Activated naive CD8-positive, alpha-beta T cell (primary cell): ENCODE results near the gene PPP2R5D.
"Not testable (repeated sequence)": the region's sequence is repeated elsewhere in the genome, so short reads cannot be mapped to it uniquely, and the experiment has no call there.

Experiments used
- H3K27ac Mint-ChIP-seq: one replicate; pipeline ENCODE4 v1.8.0; 2021; ENCODE audit warnings: mixed read lengths
- H3K27me3 Mint-ChIP-seq: one replicate; pipeline ENCODE4 v1.8.0; 2021; ENCODE audit warnings: mixed read lengths
- H3K36me3 Mint-ChIP-seq: one replicate; pipeline ENCODE4 v1.8.0; 2021; ENCODE audit warnings: mixed read lengths
- H3K4me1 Mint-ChIP-seq: one replicate; pipeline ENCODE4 v1.8.0; 2021; ENCODE audit warnings: low read depth, mixed read lengths
- H3K4me3 Mint-ChIP-seq: one replicate; pipeline ENCODE4 v1.8.0; 2021; ENCODE audit warnings: mild to moderate bottlenecking, mixed read lengths
- H3K9me3 Mint-ChIP-seq: one replicate; pipeline ENCODE4 v1.8.0; 2021; ENCODE audit warnings: low read depth, mixed read lengths

PPP2R5D gene

GRCh38 chr6:42984001-42984923 is at the start of gene PPP2R5D:
PPP2R5D (plus strand) TSS chr6:42984570; CDS start chr6:42984678, 108 bp downstream.
- H3K4me3 Mint-ChIP-seq, result peak within 1 kb of the TSS; percentile 93
- no peaks in the 10 kb centered on the region for H3K9me3 Mint-ChIP-seq
- H3K4me1 Mint-ChIP-seq, result peaks cover 61% of the 10 kb centered on the region
- H3K36me3 Mint-ChIP-seq, result no peaks in the 10 kb centered on the region
- peak within 1 kb of the TSS; percentile 89 for H3K27ac Mint-ChIP-seq
- no peaks in the 10 kb centered on the region for H3K27me3 Mint-ChIP-seq

- H3K4me3 Mint-ChIP-seq, result no peak overlapping the region
- peaks cover 7% of the 10 kb centered on the region for H3K36me3 Mint-ChIP-seq
- peaks cover 52% of the 10 kb centered on the region for H3K4me1 Mint-ChIP-seq
- no peaks in the 10 kb centered on the region for H3K9me3 Mint-ChIP-seq
- peak overlapping the region; percentile 50 for H3K27ac Mint-ChIP-seq
- H3K27me3 Mint-ChIP-seq, result no peaks in the 10 kb centered on the region
Observed at GRCh38 chr6:42935322-42935721, 49.0 kb upstream of the PPP2R5D start.

GRCh38 chr6:42936398-42936797 is 48.0 kb upstream of the PPP2R5D start:
- Mint-ChIP-seq H3K9me3 (no peaks in the 10 kb centered on the region), H3K36me3 (peaks cover 7% of the 10 kb centered on the region), H3K27ac (peak overlapping the region; percentile 10), H3K4me3 (no peak overlapping the region), H3K27me3 (no peaks in the 10 kb centered on the region), H3K4me1 (peaks cover 48% of the 10 kb centered on the region)

GRCh38 chr6:42937548-42938427 is 46.6 kb upstream of the PPP2R5D start:
- H3K4me3 Mint-ChIP-seq, result no peak overlapping the region
- peaks cover 7% of the 10 kb centered on the region for H3K36me3 Mint-ChIP-seq

DNA sequence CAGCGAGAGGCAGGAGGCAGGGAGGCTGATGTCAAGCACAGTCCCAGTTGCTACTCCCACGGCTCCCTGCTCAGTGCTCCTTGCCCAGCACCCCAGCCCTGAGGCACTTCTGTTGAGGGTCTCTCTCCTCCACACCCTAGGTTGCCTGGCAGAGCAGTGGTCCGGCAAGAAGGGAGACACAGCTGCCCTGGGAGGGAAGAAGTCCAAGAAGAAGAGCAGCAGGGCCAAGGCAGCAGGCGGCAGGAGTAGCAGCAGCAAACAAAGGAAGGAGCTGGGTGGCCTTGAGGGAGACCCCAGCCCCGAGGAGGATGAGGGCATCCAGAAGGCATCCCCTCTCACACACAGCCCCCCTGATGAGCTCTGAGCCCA is 46.0 kb upstream of the PPP2R5D start:
- peaks cover 30% of the 10 kb centered on the region for H3K4me1 Mint-ChIP-seq
- H3K36me3 Mint-ChIP-seq, result peaks cover 1% of the 10 kb centered on the region
- H3K27me3 Mint-ChIP-seq, result no peaks in the 10 kb centered on the region
- no peak overlapping the region for H3K4me3 Mint-ChIP-seq
- H3K9me3 Mint-ChIP-seq, result no peaks in the 10 kb centered on the region
- H3K27ac Mint-ChIP-seq, result no peak overlapping the region

More at GRCh38 chr6:42937548-42938427, 46.6 kb upstream of the PPP2R5D start:
- Mint-ChIP-seq H3K9me3 (no peaks in the 10 kb centered on the region), H3K27ac (peak overlapping the region; percentile 58), H3K27me3 (no peaks in the 10 kb centered on the region), H3K4me1 (peaks cover 37% of the 10 kb centered on the region)

GRCh38 chr6:42938987-42939809 is 45.2 kb upstream of the PPP2R5D start:
- H3K4me1 Mint-ChIP-seq, result peaks cover 23% of the 10 kb centered on the region
- no peak overlapping the region for H3K4me3 Mint-ChIP-seq
- no peaks in the 10 kb centered on the region for H3K27me3 Mint-ChIP-seq
- H3K9me3 Mint-ChIP-seq, result no peaks in the 10 kb centered on the region
- peak overlapping the region; percentile 51 for H3K27ac Mint-ChIP-seq
- no peaks in the 10 kb centered on the region for H3K36me3 Mint-ChIP-seq

- Mint-ChIP-seq H3K27ac (peak overlapping the region; percentile 51), H3K27me3 (no peaks in the 10 kb centered on the region), H3K9me3 (no peaks in the 10 kb centered on the region), H3K4me1 (peaks cover 18% of the 10 kb centered on the region), H3K36me3 (no peaks in the 10 kb centered on the region), H3K4me3 (no peak overlapping the region)
Observed at GRCh38 chr6:42939810-42940167, 44.6 kb upstream of the PPP2R5D start.

GRCh38 chr6:42940493-42941045 is 43.8 kb upstream of the PPP2R5D start:
- Mint-ChIP-seq H3K36me3 (no peaks in the 10 kb centered on the region), H3K4me3 (no peak overlapping the region), H3K9me3 (no peaks in the 10 kb centered on the region), H3K27ac (peak overlapping the region; percentile 46), H3K4me1 (peaks cover 15% of the 10 kb centered on the region), H3K27me3 (no peaks in the 10 kb centered on the region)

GRCh38 chr6:42941356-42941755 is 43.0 kb upstream of the PPP2R5D start:
- H3K36me3 Mint-ChIP-seq, H3K9me3 Mint-ChIP-seq, H3K4me3 Mint-ChIP-seq, H3K27me3 Mint-ChIP-seq, H3K4me1 Mint-ChIP-seq: not testable (repeated sequence)
- H3K27ac Mint-ChIP-seq, result peak overlapping the region; percentile 46

GRCh38 chr6:42942444-42942843 is 41.9 kb upstream of the PPP2R5D start:
- H3K4me1 Mint-ChIP-seq, result peaks cover 4% of the 10 kb centered on the region
- H3K27me3 Mint-ChIP-seq, result no peaks in the 10 kb centered on the region
- no peaks in the 10 kb centered on the region for H3K36me3 Mint-ChIP-seq
- H3K4me3 Mint-ChIP-seq, result no peak overlapping the region
- no peak overlapping the region for H3K27ac Mint-ChIP-seq
- H3K9me3 Mint-ChIP-seq, result no peaks in the 10 kb centered on the region

DNA sequence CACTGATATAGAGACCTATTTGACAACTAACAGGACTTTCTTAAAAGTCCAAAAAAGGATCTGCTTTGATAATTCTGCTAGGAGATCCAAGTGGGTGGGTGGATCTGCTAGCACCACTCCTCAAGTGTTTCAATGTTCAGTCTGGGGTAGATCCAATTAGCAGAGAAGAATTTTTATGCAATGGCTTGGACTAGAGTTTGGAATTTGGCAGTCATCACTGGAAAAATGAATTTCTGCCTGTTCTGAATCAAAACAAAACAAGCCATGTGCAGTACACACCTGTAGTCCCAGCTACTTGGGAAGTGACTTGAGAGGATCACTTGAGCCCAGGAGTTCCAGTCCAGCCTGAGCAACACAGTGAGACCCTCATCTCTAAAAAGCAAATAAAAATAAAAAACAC is 36.4 kb upstream of the PPP2R5D start:
- Mint-ChIP-seq H3K9me3 (no peaks in the 10 kb centered on the region), H3K4me1 (no peaks in the 10 kb centered on the region), H3K36me3 (peaks cover 5% of the 10 kb centered on the region), H3K27me3 (no peaks in the 10 kb centered on the region), H3K27ac (no peak overlapping the region), H3K4me3 (no peak overlapping the region)

DNA sequence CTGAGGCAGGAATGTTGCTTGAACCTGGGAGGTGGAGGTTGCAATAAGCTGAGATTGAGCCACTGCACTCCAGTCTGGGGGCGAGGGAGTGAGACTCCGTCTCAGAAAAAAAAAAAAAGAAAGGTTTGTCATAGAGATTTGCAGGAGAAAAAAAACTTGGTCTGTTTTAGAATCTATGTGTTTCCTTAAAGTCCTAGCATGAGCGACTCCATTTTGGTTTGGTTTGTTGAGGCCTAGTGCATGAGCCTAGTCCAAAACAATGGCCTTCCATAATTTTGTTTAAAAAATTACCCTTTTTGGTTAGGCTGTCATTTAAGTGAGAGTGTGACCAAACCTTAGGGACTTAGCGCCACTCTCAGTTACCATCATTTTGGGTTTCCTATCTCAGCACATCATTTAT is 32.0 kb upstream of the PPP2R5D start:
- Mint-ChIP-seq H3K4me1 (no peaks in the 10 kb centered on the region), H3K9me3 (no peaks in the 10 kb centered on the region), H3K36me3 (peaks cover 5% of the 10 kb centered on the region), H3K4me3 (no peak overlapping the region), H3K27ac (no peak overlapping the region), H3K27me3 (no peaks in the 10 kb centered on the region)

DNA sequence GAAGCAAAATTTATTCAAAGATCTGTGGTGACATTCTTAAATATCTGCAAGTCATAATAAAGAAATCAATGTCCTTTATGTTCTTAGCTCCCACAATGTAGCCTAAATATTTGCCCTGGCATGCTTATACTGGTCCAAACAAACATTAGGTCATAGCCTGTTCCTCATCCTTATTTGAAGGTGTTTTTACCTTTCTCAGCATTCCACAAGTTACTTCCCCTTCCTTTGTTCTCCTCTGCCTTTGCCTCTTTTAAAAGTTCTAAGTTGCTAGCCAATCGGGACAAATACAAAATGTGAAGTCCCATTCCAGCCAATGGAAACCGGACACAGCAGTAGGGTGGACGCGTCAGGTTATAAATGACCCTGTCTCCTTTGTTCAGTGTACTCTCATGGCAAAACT is 30.0 kb upstream of the PPP2R5D start:
- H3K27me3 Mint-ChIP-seq, H3K9me3 Mint-ChIP-seq, H3K4me1 Mint-ChIP-seq, H3K4me3 Mint-ChIP-seq, H3K27ac Mint-ChIP-seq, H3K36me3 Mint-ChIP-seq: not testable (repeated sequence)

DNA sequence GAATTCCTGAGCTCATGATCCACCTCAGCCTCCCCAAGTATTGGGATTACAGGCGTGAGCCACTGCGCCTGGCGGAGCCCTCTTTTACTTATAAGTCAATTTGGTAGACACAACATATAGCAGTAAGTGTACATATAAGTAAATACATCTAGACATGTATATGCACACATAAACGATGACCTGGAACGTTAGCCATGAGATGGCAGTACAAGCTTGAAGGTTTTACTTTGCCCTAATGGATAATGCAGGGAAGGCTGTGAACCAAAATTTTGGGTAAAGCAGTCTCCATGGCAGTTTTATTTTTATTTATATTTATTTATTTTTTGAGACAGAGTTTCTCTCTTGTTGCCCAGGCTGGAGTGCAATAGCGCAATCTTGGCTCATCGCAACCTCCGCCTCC is 26.2 kb upstream of the PPP2R5D start:
- Mint-ChIP-seq H3K4me3 (no peak overlapping the region), H3K27ac (no peak overlapping the region), H3K9me3 (no peaks in the 10 kb centered on the region), H3K4me1 (peaks cover 15% of the 10 kb centered on the region), H3K27me3 (no peaks in the 10 kb centered on the region), H3K36me3 (no peaks in the 10 kb centered on the region)
